Psoas muscle (tissue), 8 donors: ENCODE data around the gene GNAS-AS1. TPM values are rescaled to one million over a fixed set of nuclear protein-coding genes. Genes with fewer than 3 reads are reported as not detected.

Source experiments
- ATAC-seq, 4 donors: fragments of 200-7000 bp; cut with Tn5 transposase; one replicate each; pipeline ENCODE4 v1.9.1; 2020; ENCODE audit warnings: moderate library complexity in 3 of 4, mild to moderate bottlenecking in 2 of 4
- DNase-seq, 2 donors: peaks; one replicate each; pipeline ENCODE4 v3.0.0-alpha.2; 2020
- H3K27ac ChIP-seq: fragments of 200-600 bp; one replicate; pipeline ENCODE4 v1.8.0; 2022
- H3K27me3 ChIP-seq, 3 donors: fragments of 200-600 bp in 1 of 3; one replicate each; pipeline versions ENCODE4 v1.6.1 to v1.8.0; 2013 to 2022; ENCODE audit warnings: low read length in 2 of 3, mild to moderate bottlenecking in 2 of 3, moderate library complexity in 1 of 3; ENCODE audit not compliant: insufficient read depth in 3 of 3
- H3K36me3 ChIP-seq, 2 donors: fragments of 200-600 bp in 1 of 2; one replicate each; pipeline versions ENCODE4 v1.6.1 to v1.8.0; 2013 to 2022; ENCODE audit warnings: low read depth in 1 of 2, mild to moderate bottlenecking in 1 of 2, moderate library complexity in 1 of 2; ENCODE audit not compliant: insufficient read depth in 1 of 2
- H3K4me1 ChIP-seq: fragments of 200-600 bp; one replicate; pipeline ENCODE4 v1.8.0; 2022
- H3K4me3 ChIP-seq: fragments of 200-600 bp; one replicate; pipeline ENCODE4 v1.8.0; 2022; ENCODE audit warnings: mild to moderate bottlenecking
- H3K9me3 ChIP-seq: fragments of 200-600 bp; one replicate; pipeline ENCODE4 v1.8.0; 2022
- WGBS, 3 donors: extraction: QIAGEN DNeasy Blood & Tissue Kit; methylation state at CpG; one replicate each; pipeline versions ENCODE4 v1.1.6 to v1.1.7; 2013; 5-methylcytosine and 5-hydroxymethylcytosine counted together
- intact Hi-C, 2 donors: fragments of 100-400 bp; cut with DNase I; formaldehyde crosslinking; loops; one replicate each; pipeline versions ENCODE4 v1.11.0 to v1.14.2; 2022
- polyA plus RNA-seq, 3 donors: library from polyadenylated mRNA; stranded (reverse); fragments of 200-250 nt; gene quantifications; one replicate each; pipeline ENCODE4 v1.2.3, GENCODE V29; 2013
- total RNA-seq, 4 donors: library from RNA; stranded (reverse); fragmentation: NEBNext Ultra II Directional in 2 of 4; extraction: Animal tissue kit (Norgen Biotek cat#: 25700) in 2 of 4; gene quantifications; one replicate each; pipeline versions ENCODE4 v1.2.1 to v1.2.4, GENCODE V29; 2021 to 2023
- TF ChIP-seq, protein P1 (sequence below): fragments of 200-600 bp; IDR thresholded peaks from one replicate; pipeline ENCODE4 v1.8.0; 2022; ENCODE audit warnings: antibody characterized with exemption
- donor health status: healthy with polysubstance abuse.
- donor health status: DM: no; HTN: no; CAD: no; lungs with moderate emphysema.
- donor health status: Bipolar disorder and iron deficiency.
- donor health status: healthy.
- donor health status: DM: yes; HTN: yes; CAD: no.
- donor health status: DM: no; HTN: no; CAD: no.
- donor health status: DM: no; HTN: no; CAD: no.
- donor health status: DM: yes; HTN: yes; CAD: no.

GNAS-AS1 gene
- total and polyA plus RNA-seq, 7 donors, result 0.03 to 1.0 (median 0.40) TPM; not detected in 1

DNA sequence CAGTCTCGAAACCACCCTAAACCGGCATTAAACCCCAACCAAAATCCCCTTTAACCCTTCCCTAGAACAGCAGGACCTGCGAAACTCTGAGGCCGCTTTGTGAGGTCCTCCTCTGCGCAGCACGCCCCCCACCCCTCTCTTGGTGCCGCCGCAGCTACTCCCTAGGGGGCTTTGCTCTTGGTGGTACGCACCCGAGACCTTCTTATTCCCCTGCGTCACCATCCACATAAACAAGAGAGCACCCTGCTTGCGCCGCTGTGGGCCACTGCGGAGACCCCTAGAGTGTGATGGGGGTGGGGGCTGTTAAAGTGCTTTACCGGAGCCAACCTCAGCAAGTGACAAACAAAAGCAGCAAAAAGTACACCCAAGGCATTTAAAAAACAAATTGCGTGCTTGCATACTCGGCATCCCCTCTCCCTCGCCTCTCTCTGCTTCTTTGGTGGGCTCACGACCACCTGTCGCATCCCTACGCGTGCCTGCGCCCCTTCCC lies 1.3 kb upstream of the GNAS-AS1 start:
- H3K4me3 ChIP-seq, result peak overlapping the region; percentile 59
- 45 to 57% (median 53%) methylated on average over 23 of the region's 23 CpGs for WGBS, 3 donors
- TF ChIP-seq, protein P1, sequence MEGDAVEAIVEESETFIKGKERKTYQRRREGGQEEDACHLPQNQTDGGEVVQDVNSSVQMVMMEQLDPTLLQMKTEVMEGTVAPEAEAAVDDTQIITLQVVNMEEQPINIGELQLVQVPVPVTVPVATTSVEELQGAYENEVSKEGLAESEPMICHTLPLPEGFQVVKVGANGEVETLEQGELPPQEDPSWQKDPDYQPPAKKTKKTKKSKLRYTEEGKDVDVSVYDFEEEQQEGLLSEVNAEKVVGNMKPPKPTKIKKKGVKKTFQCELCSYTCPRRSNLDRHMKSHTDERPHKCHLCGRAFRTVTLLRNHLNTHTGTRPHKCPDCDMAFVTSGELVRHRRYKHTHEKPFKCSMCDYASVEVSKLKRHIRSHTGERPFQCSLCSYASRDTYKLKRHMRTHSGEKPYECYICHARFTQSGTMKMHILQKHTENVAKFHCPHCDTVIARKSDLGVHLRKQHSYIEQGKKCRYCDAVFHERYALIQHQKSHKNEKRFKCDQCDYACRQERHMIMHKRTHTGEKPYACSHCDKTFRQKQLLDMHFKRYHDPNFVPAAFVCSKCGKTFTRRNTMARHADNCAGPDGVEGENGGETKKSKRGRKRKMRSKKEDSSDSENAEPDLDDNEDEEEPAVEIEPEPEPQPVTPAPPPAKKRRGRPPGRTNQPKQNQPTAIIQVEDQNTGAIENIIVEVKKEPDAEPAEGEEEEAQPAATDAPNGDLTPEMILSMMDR, result no peak
- ATAC-seq (no peak), DNase-seq (no peak)
- H3K27me3 ChIP-seq, result peaks cover 0 to 51% (median 13%) of the 10 kb centered on the region in 3 donors
- no peak overlapping the region for H3K27ac ChIP-seq
- H3K9me3 ChIP-seq, result no peaks in the 10 kb centered on the region
- intact Hi-C loops, result loop anchor here in 1 of 2 donors (5.0 to 10.0 kb wide), 2 partner anchors 205 to 367 kb away; no protein-coding TSS in a partner anchor
- H3K4me1 ChIP-seq, result no peaks in the 10 kb centered on the region
- H3K36me3 ChIP-seq, result no peaks in the 10 kb centered on the region

DNA sequence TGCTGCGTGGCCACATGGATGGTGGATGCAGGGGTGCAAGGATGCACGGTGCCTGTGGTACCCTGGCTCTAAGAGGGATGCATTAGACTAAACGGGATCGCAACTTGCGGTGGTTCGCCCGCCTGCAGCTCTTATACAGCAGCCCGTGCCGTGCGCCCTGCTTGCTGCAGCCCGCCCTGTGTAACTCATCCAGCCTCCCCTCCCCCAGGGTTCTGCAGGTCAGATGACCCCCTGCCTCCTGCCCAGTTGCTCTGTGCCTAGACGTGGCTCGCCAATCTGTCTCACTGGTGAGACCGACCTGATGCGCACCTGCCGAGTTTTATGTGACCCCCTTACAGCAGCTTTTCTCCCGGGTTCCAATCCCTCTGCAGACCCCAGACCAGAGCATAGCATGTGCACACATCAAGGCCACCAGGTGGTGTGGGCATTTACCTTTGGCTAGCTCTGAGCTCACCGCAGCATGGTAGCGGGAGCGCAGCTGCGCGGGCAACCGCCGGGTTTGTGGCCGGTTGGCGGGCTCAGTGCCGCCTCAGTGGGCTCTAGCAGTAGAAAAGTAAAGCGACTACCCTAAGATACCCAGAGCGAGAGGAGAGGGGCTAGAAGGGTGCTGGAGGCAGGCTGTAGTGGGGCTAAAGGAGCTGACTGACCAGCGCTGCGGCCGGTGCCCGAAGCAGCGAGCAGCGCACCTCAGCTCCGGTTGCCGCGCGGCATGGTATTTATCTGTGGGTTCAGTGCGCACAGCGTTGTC lies 693 bp upstream of the GNAS-AS1 start:
- TF ChIP-seq, protein P1, result no peak
- H3K27ac ChIP-seq, result no peak overlapping the region
- no peak for DNase-seq
- no peaks in the 10 kb centered on the region for H3K4me1 ChIP-seq
- peaks cover 0 to 51% (median 13%) of the 10 kb centered on the region in 3 donors for H3K27me3 ChIP-seq
- peak in 1 of 4 donors; percentile 57 for ATAC-seq
- H3K4me3 ChIP-seq, result peak overlapping the region; percentile 59
- no peaks in the 10 kb centered on the region for H3K9me3 ChIP-seq
- no peaks in the 10 kb centered on the region for H3K36me3 ChIP-seq
- WGBS, 3 donors, result 58 to 71% (median 62%) methylated on average over 36 to 41 of the region's 41 CpGs
- intact Hi-C loops, result loop anchor here in 1 of 2 donors (5.0 to 10.0 kb wide), 2 partner anchors 204 to 367 kb away; no protein-coding TSS in a partner anchor

DNA sequence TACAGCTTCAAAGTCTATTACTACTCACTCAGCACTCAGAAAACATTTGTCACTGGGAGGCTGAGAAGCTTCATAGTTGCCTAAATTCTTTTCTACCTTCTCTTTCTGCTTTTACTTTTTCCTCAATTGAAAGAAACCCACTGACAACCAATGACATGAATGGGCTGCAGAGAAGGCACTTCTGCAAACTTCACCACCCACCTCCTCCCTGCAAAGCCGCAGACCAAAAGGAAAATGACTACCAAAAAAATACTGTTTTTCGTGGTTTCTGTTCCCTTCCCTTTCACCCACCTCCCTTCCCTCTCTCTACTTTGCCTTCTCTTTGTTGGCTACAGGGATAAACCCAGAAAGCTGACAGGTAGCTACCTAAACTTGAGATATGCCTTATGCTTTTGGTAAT lies 3.2 kb downstream of the GNAS-AS1 start:
- Histone ChIP-seq H3K36me3 (no peaks in the 10 kb centered on the region), H3K9me3 (no peaks in the 10 kb centered on the region), H3K27ac (no peak overlapping the region), H3K4me1 (no peaks in the 10 kb centered on the region), H3K27me3 (peaks cover 0 to 29% (median 0%) of the 10 kb centered on the region in 3 donors), H3K4me3 (no peak overlapping the region)
- 74 to 78% (median 77%) methylated on average over 2 of the region's 2 CpGs for WGBS, 3 donors
- ATAC-seq (no peak), DNase-seq (no peak)
- TF ChIP-seq, protein P1, result no peak
- intact Hi-C loops, result loop anchor here in 1 of 2 donors (10.0 kb wide), 1 partner anchor 613 kb away; no protein-coding TSS in a partner anchor

GRCh38 chr20:58845706-58846105 lies 5.0 kb downstream of the GNAS-AS1 start:
- intact Hi-C loops, result loop anchor here in 1 of 2 donors (10.0 kb wide), 1 partner anchor 611 kb away; no protein-coding TSS in a partner anchor
- no peak for ATAC-seq
- WGBS, 3 donors, result 80 to 82% (median 80%) methylated on average over 3 of the region's 3 CpGs
- no peaks in the 10 kb centered on the region for H3K9me3 ChIP-seq
- peaks cover 0 to 37% (median 2%) of the 10 kb centered on the region in 3 donors for H3K27me3 ChIP-seq
- TF ChIP-seq, protein P1, result no peak
- H3K36me3 ChIP-seq, result no peaks in the 10 kb centered on the region
- no peak for DNase-seq
- H3K4me3 ChIP-seq, result no peak overlapping the region
- H3K4me1 ChIP-seq, result no peaks in the 10 kb centered on the region
- no peak overlapping the region for H3K27ac ChIP-seq
